ENCODE data around the gene MAGI1. TPM values are rescaled to one million over a fixed set of nuclear protein-coding genes. Genes with fewer than 3 reads are reported as not detected.

Gene MAGI1
- polyA plus RNA-seq, 3 donors, result 29.7 to 33.5 (median 30.7) TPM

DNA sequence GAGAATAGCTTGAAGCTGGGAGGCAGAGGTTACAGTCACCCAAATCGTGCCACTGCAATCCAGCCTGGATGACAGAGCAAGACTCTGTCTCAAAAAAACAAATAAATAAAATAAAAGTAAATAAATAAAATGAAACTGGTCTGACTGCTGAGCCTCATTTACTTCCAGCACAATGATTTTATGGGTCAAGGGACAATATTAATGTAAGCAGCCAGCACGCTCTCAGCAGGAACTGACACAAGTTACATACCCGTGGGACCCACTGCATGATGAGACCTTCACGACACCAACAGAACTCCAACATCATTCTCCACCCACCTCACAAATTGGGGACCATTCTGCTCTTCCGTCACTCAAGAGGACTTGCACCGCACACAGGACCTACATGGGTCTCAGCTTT lies 230.3 kb downstream of the MAGI1 start:
- no peak for DNase-seq (ENCODE audit: extremely low read depth in 1 of 11, low read depth in 9 of 11, low spot score in 4 of 11)

DNA sequence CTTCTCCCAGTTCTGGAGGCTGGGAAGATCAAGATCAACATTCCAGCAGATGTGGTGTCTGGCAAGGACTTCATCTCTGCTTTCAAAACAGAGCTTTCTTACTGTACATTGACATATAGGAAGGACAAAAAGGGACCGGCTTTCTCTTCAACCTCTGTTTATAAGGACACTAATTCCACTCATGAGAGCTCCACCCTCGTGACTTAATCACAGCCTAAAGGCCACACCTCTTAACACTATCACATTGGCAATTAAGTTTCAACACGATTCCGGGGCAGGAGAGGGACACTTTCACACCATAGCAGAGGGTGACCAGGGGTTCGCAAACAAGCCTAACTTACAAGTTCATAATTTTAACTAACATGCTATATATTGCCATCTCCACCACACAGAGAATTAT lies 231.5 kb downstream of the MAGI1 start:
- no peak for DNase-seq (ENCODE audit: extremely low read depth in 1 of 11, low read depth in 9 of 11, low spot score in 4 of 11)

GRCh38 chr3:65806600-65806999 lies 232.1 kb downstream of the MAGI1 start:
- no peak for DNase-seq (ENCODE audit: extremely low read depth in 1 of 11, low read depth in 9 of 11, low spot score in 4 of 11)

- no peak for DNase-seq (ENCODE audit: extremely low read depth in 1 of 11, low read depth in 9 of 11, low spot score in 4 of 11)
Observed at GRCh38 chr3:65796676-65797075, 242.0 kb downstream of the MAGI1 start.

GRCh38 chr3:65795166-65795565 lies 243.6 kb downstream of the MAGI1 start:
- DNase-seq (ENCODE audit: extremely low read depth in 1 of 11, low read depth in 9 of 11, low spot score in 4 of 11), result no peak

DNA sequence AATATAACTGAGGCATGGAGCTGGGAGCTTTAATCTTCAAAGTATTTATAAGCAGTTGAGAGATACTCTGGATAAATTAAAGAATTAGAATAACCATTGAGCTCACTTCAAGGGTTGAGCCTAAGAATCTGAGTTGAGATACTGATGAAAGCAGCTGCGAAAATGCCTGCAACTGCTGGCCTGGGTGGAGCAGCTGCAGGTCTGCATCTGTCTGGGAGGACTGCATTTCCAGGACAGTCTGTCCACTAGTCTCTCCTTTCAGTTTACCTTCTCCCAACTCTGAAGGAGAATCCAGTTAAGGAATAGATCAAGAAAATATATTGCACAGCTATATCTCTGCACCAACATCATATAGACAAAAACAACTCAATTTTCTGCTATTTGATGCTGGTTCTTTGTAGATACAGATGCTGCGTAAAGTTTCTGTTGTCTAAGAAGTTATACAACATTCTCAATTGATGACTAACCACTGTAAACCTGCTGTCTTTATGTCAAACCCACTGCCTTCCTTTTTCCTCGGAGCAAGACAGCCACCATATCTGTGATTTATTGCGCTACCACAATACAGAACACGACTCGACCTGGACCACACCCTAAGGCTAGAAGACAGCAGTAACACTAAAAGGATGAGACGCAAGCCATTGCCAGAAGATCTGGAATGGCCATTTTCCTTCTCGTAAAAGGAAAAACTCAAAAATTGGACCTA lies 245.1 kb downstream of the MAGI1 start:
- no peak for DNase-seq (ENCODE audit: extremely low read depth in 1 of 11, low read depth in 9 of 11, low spot score in 4 of 11)

GRCh38 chr3:65788461-65788860 lies 250.3 kb downstream of the MAGI1 start:
- DNase-seq (ENCODE audit: extremely low read depth in 1 of 11, low read depth in 9 of 11, low spot score in 4 of 11), result no peak

GRCh38 chr3:65787827-65788226 lies 250.9 kb downstream of the MAGI1 start:
- DNase-seq (ENCODE audit: extremely low read depth in 1 of 11, low read depth in 9 of 11, low spot score in 4 of 11), result no peak

GRCh38 chr3:65787340-65787739 lies 251.4 kb downstream of the MAGI1 start:
- no peak for DNase-seq (ENCODE audit: extremely low read depth in 1 of 11, low read depth in 9 of 11, low spot score in 4 of 11)

GRCh38 chr3:65786890-65787289 lies 251.8 kb downstream of the MAGI1 start:
- DNase-seq (ENCODE audit: extremely low read depth in 1 of 11, low read depth in 9 of 11, low spot score in 4 of 11), result peak in 5 of 11 donors; percentile 43 to 69 (median 54)

DNA sequence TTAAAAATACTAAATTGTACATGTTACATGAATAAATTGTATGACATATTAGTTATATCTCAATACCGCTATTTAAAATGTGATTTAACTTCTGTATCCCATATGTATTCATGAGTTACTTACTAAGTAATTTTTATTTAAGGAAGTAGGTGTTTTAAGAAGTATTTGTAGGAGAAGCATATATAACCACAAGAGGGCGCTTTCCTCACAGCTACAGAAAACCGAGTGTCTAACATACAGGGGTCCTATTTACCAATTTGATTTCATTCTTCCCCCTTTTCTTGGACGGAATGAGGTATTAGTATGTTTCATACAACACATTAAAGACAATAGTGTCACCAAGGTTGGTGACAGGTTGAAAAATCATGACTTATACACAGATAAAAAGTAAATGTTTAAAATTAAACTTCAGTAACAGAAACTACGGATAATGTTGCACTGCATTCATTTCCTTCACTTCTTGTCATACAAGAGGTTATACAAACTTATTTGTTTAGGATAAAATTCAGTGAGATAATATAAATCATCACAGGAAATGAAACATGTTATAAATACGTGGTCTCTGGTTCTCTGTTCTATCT lies 253.6 kb downstream of the MAGI1 start:
- peak in 8 of 11 donors; percentile 52 to 63 (median 59) for DNase-seq (ENCODE audit: extremely low read depth in 1 of 11, low read depth in 9 of 11, low spot score in 4 of 11)

DNA sequence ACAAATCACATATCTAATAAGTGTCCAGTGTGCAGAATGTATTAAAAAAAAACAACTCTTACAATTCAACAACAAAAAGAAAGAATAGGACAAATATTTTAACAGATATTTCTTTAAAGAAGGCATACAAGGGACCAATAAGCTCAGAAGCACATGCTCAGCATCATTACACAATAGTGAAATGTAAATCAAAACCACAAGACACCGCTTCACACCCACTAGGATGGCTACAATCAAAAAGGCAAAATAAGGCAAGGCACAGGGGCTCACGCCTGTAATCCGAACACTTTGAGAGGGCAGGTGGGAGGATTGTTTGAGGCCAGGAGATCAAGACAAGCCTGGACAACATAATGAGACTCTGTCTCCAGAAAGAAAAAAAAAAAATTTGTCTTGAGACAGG lies 255.6 kb downstream of the MAGI1 start:
- DNase-seq (ENCODE audit: extremely low read depth in 1 of 11, low read depth in 9 of 11, low spot score in 4 of 11), result no peak

DNA sequence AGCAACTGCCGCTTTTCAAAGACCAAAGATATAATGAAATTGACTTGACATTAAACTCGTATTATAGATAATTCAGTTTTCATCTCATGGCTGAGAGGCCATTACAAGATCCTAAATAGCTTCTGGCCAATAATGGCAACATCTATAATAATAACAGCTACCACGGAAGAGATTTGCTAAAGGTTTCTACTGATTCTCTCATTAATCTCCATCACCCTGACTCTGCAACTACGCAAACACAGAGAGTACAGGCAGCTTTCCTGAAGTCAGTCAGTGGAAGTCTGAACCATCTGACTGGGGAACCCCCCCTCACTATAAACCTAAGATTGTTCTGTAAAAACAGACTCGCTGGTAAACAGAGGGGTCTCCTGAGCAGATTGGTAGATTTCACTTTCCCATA lies 257.1 kb downstream of the MAGI1 start:
- no peak for DNase-seq (ENCODE audit: extremely low read depth in 1 of 11, low read depth in 9 of 11, low spot score in 4 of 11)

DNA sequence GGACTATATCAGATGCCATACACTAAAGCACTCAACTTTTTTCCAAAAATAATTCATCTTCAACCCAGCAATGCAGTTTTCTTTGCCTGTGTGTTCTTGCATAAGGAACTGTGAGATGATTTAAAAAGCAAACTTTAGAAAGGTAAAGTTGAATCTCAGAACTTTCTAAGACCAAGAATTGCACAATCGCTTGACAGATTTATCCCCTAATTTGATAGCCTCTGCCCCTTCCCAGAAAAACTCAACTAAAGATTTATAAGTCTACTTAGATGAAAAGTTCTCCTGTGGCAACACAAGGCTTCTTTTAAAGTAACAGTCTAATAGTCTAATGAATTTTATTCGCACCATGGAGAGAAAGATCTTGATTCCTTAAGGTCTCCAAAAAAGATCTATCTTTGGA lies 259.3 kb downstream of the MAGI1 start:
- no peak for DNase-seq (ENCODE audit: extremely low read depth in 1 of 11, low read depth in 9 of 11, low spot score in 4 of 11)

DNA sequence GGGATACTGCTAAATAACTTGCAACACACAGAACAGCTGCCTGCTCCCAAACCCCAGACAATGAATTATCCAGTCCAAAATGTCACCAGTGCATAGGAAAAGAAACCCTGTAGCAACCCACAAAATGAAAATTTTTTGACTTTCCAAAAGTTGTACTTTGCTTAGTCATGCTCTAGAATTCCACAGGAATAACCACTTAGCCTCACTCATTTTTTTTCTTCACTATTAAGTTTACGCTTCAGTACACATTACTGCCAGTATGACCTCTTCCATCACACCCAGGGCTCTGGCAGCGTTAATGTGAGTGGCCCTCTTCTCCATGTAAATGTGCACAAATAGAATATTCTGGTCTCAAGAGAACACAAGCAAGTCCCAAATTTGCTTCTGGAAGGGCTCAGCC lies 259.8 kb downstream of the MAGI1 start:
- DNase-seq (ENCODE audit: extremely low read depth in 1 of 11, low read depth in 9 of 11, low spot score in 4 of 11), result peak in 3 of 11 donors; percentile 29 to 49 (median 46)

GRCh38 chr3:65777050-65777449 lies 261.7 kb downstream of the MAGI1 start:
- no peak for DNase-seq (ENCODE audit: extremely low read depth in 1 of 11, low read depth in 9 of 11, low spot score in 4 of 11)

- no peak for DNase-seq (ENCODE audit: extremely low read depth in 1 of 11, low read depth in 9 of 11, low spot score in 4 of 11)
Observed at GRCh38 chr3:65776494-65776893, 262.2 kb downstream of the MAGI1 start.

DNA sequence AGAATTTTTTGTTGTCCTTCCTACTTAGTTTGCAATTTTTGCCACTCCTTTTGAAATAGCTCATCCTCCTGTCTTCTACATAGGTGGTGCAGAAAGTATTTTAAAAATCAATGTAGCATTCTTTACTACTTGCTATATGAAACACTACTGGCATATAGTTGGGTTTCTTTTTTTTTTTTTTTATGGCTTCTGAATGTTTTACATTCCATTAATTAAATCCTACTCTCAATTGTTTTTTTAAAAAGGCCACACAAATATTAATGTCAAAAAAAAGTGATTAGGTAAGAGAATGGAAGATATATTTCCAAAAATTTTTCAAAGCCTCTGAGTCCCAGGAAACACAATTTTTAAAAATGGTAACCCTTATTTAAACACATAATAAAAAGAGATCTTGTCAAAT lies 262.6 kb downstream of the MAGI1 start:
- DNase-seq (ENCODE audit: extremely low read depth in 1 of 11, low read depth in 9 of 11, low spot score in 4 of 11), result no peak

DNA sequence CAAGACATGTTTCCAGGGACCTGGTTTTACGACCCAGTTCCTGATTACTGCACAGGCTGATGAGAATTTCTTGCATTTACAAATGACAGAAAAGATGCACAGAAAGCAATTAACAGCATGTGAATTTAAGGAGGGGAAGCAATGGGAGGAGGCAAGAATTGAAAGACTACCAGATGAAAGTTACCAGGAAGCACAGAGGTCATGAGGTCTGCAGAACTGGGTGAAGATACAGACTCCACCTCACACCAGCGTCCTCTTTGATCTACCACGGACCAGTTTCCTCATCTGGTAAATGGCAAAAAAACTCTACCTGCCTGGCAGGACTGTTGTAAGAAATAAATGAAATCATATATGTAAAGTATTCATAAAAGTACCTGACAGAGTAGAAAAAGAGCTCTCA lies 266.0 kb downstream of the MAGI1 start:
- DNase-seq (ENCODE audit: extremely low read depth in 1 of 11, low read depth in 9 of 11, low spot score in 4 of 11), result no peak

- no peak for DNase-seq (ENCODE audit: extremely low read depth in 1 of 11, low read depth in 9 of 11, low spot score in 4 of 11)
Observed at GRCh38 chr3:65767551-65767950, 271.2 kb downstream of the MAGI1 start.

GRCh38 chr3:65762235-65762580 lies 276.5 kb downstream of the MAGI1 start:
- DNase-seq (ENCODE audit: extremely low read depth in 1 of 11, low read depth in 9 of 11, low spot score in 4 of 11), result no peak
